SU-DHL-6 (cell line): ENCODE results near the gene GABRQ.

Experiments
- H2AFZ ChIP-seq: fragments of 200-600 bp; sonication (generic); 2 replicates; pipeline ENCODE4 v1.6.1; 2014; ENCODE audit warnings: low read depth, mild to moderate bottlenecking, moderate library complexity, mixed read lengths, antibody characterized with exemption, low read length; ENCODE audit not compliant: severe bottlenecking
- H3F3A ChIP-seq: fragments of 200-600 bp; shearing (Covaris generic); 2 replicates; pipeline ENCODE4 v1.6.0; 2016; ENCODE audit warnings: antibody characterized with exemption, mild to moderate bottlenecking; ENCODE audit not compliant: insufficient read depth
- H3K27ac ChIP-seq: fragments of 200-600 bp; sonication (generic); 2 replicates; pipeline ENCODE4 v1.5.1; 2016; ENCODE audit warnings: low read depth, mild to moderate bottlenecking, low read length, moderate library complexity, mixed read lengths
- H3K27me3 ChIP-seq: fragments of 200-600 bp; sonication (generic), shearing (Covaris generic); 2 replicates; pipeline ENCODE4 v1.6.0; 2014; ENCODE audit warnings: mild to moderate bottlenecking, low read length
- H3K36me3 ChIP-seq: fragments of 200-600 bp; sonication (generic); 2 replicates; pipeline ENCODE4 v1.6.1; 2014; ENCODE audit warnings: mild to moderate bottlenecking, low read length, mixed read lengths
- H3K4me2 ChIP-seq: fragments of 300-600, 200-600 bp; shearing (Covaris generic), sonication (generic); 2 replicates; pipeline ENCODE4 v1.6.0; 2014; ENCODE audit warnings: low read length, low read depth, mild to moderate bottlenecking; ENCODE audit not compliant: poor library complexity, severe bottlenecking
- H3K4me3 ChIP-seq: fragments of 200-600 bp; sonication (generic); 2 replicates; pipeline ENCODE4 v1.5.1; 2014; ENCODE audit warnings: antibody characterized with exemption, low read length, mild to moderate bottlenecking, mixed read lengths; ENCODE audit not compliant: insufficient read depth, poor library complexity, severe bottlenecking
- H3K79me2 ChIP-seq: fragments of 200-600 bp; sonication (generic); 2 replicates; pipeline ENCODE4 v1.6.1; 2014; ENCODE audit warnings: mild to moderate bottlenecking, low read length, moderate library complexity; ENCODE audit not compliant: insufficient read depth
- H3K9ac ChIP-seq: fragments of 200-600 bp; sonication (generic); 2 replicates; pipeline ENCODE4 v1.7.0; 2014; ENCODE audit warnings: mild to moderate bottlenecking, low read length
- H3K9me2 ChIP-seq: fragments of 200-600 bp; sonication (generic); replicated peaks from 2 replicates; pipeline ENCODE4 v1.6.1; 2014; ENCODE audit warnings: low read length; ENCODE audit not compliant: insufficient read depth
- H3K9me3 ChIP-seq: fragments of 200-600 bp; sonication (generic); 2 replicates; pipeline ENCODE4 v1.6.1; 2014; ENCODE audit warnings: low read length, mixed read lengths; ENCODE audit not compliant: insufficient read depth
- H4K20me1 ChIP-seq: fragments of 200-600 bp; sonication (generic); 2 replicates; pipeline ENCODE4 v1.6.1; 2014; ENCODE audit warnings: low read depth, mild to moderate bottlenecking, antibody characterized with exemption, low read length, moderate library complexity, mixed read lengths
- CTCF ChIP-seq: fragments of 200-600 bp; sonication (generic); IDR thresholded peaks from one replicate; pipeline ENCODE4 v1.5.1; 2017; ENCODE audit warnings: antibody characterized with exemption, mild to moderate bottlenecking, low read length, moderate library complexity; ENCODE audit not compliant: insufficient read depth, poor library complexity, severe bottlenecking
- EZH2phosphoT487 ChIP-seq: fragments of 200-600 bp; sonication (generic), shearing (Covaris generic); conservative IDR thresholded peaks from 2 replicates; pipeline ENCODE4 v1.6.1; 2018; ENCODE audit warnings: mild to moderate bottlenecking, antibody characterized with exemption, low read length, moderate library complexity, mixed read lengths

Gene GABRQ

GRCh38 chrX:152639426-152639825 is 1.7 kb downstream of the GABRQ start:
- Histone ChIP-seq H3K9me2 (no peaks in the 10 kb centered on the region), H2AFZ (no peak overlapping the region), H3K9ac (no peak overlapping the region), H3K79me2 (no peaks in the 10 kb centered on the region), H4K20me1 (no peaks in the 10 kb centered on the region), H3K4me3 (no peak overlapping the region), H3K27ac (no peak overlapping the region), H3K36me3 (no peaks in the 10 kb centered on the region), H3K4me2 (no peak overlapping the region), H3K27me3 (no peaks in the 10 kb centered on the region), H3F3A (no peaks in the 10 kb centered on the region), H3K9me3 (no peaks in the 10 kb centered on the region)
- no peak for TF ChIP-seq CTCF
- TF ChIP-seq EZH2phosphoT487, result no peak

- Histone ChIP-seq H3K4me3 (no peak overlapping the region), H3K79me2 (no peaks in the 10 kb centered on the region), H3K27ac (no peak overlapping the region), H3K9me3 (no peaks in the 10 kb centered on the region), H3K36me3 (no peaks in the 10 kb centered on the region), H4K20me1 (no peaks in the 10 kb centered on the region), H3F3A (no peaks in the 10 kb centered on the region), H3K4me2 (no peak overlapping the region), H2AFZ (no peak overlapping the region), H3K9me2 (no peaks in the 10 kb centered on the region), H3K27me3 (no peaks in the 10 kb centered on the region), H3K9ac (no peak overlapping the region)
- TF ChIP-seq CTCF (no peak), EZH2phosphoT487 (no peak)
These were observed 2.5 kb downstream of the GABRQ start for GRCh38 chrX:152640034-152640818.

GRCh38 chrX:152641256-152641875 is 3.7 kb downstream of the GABRQ start:
- Histone ChIP-seq H3K27ac (no peak overlapping the region), H3K4me3 (no peak overlapping the region)

More at GRCh38 chrX:152641256-152641875, 3.7 kb downstream of the GABRQ start:
- Histone ChIP-seq H3K9ac (no peak overlapping the region), H3K9me2 (no peaks in the 10 kb centered on the region), H4K20me1 (no peaks in the 10 kb centered on the region), H3K27me3 (no peaks in the 10 kb centered on the region), H3K9me3 (no peaks in the 10 kb centered on the region), H2AFZ (no peak overlapping the region), H3K79me2 (no peaks in the 10 kb centered on the region), H3K4me2 (no peak overlapping the region), H3K36me3 (no peaks in the 10 kb centered on the region), H3F3A (no peaks in the 10 kb centered on the region)
- TF ChIP-seq EZH2phosphoT487 (no peak), CTCF (no peak)
